ENCODE data around the gene ANKRD13B. TPM values are rescaled to one million over a fixed set of nuclear protein-coding genes. Genes with fewer than 3 reads are reported as not detected.

The ANKRD13B gene
- polyA plus RNA-seq, 2 of the 4 experiments (the other 2 are of a cell fraction): 4.5 to 17.8 TPM

DNA sequence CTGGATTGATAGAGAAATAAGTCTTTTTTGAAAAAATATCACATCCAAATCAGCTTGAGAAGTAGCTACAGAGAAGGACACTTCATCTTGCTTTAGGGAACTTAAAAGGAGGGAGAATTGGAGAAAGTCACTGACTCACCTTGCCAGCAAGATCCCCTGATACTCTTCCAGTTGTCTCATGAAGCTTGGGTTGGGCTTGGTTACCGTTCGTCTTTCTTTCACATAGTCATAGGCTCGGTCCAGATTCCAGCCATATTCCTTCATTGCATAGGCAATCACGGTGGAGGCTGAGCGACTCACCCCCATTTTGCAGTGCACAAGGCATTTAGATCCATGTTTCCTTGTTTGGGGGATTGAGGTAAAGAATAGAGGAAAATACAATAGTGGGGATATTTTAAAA is 55.1 kb downstream of the ANKRD13B start:
- no peak for FAIRE-seq
- TF ChIP-seq CHD4 (IDR thresholded peaks at IDR 0.05; ENCODE audit: borderline replicate concordance) (no peak), EHMT2 (IDR thresholded peaks at IDR 0.05; ENCODE audit: low read depth) (no peak), POLR2A (IDR thresholded peaks at IDR 0.05; ENCODE audit: low read length) (no peak), TP53 (CRISPR knock-in tag; IDR thresholded peaks at IDR 0.05) (no peak), HDAC2 (IDR thresholded peaks at IDR 0.05) (no peak), HOXA7 (CRISPR knock-in tag; IDR thresholded peaks at IDR 0.05) (no peak), SMC3 (IDR thresholded peaks at IDR 0.05) (no peak), SREBF2 (IDR thresholded peaks at IDR 0.05) (no peak), HES2 (IDR thresholded peaks at IDR 0.05) (no peak), MYC (IDR thresholded peaks at IDR 0.05; ENCODE audit: borderline replicate concordance, low read length) (no peak), TFCP2L1 (CRISPR knock-in tag; IDR thresholded peaks at IDR 0.05) (no peak), CEBPB (IDR thresholded peaks at IDR 0.05) (no peak), RFX5 (IDR thresholded peaks at IDR 0.05) (no peak), ZNF302 (CRISPR knock-in tag; IDR thresholded peaks at IDR 0.05) (no peak), NPAS2 (CRISPR knock-in tag; IDR thresholded peaks at IDR 0.05; ENCODE audit: borderline replicate concordance) (no peak), CBX8 (IDR thresholded peaks at IDR 0.05) (no peak), RARB (CRISPR knock-in tag; IDR thresholded peaks at IDR 0.05) (no peak), RNF2 (IDR thresholded peaks at IDR 0.05; ENCODE audit: borderline replicate concordance, low read depth) (no peak)
- TF ChIP-seq, protein P1, sequence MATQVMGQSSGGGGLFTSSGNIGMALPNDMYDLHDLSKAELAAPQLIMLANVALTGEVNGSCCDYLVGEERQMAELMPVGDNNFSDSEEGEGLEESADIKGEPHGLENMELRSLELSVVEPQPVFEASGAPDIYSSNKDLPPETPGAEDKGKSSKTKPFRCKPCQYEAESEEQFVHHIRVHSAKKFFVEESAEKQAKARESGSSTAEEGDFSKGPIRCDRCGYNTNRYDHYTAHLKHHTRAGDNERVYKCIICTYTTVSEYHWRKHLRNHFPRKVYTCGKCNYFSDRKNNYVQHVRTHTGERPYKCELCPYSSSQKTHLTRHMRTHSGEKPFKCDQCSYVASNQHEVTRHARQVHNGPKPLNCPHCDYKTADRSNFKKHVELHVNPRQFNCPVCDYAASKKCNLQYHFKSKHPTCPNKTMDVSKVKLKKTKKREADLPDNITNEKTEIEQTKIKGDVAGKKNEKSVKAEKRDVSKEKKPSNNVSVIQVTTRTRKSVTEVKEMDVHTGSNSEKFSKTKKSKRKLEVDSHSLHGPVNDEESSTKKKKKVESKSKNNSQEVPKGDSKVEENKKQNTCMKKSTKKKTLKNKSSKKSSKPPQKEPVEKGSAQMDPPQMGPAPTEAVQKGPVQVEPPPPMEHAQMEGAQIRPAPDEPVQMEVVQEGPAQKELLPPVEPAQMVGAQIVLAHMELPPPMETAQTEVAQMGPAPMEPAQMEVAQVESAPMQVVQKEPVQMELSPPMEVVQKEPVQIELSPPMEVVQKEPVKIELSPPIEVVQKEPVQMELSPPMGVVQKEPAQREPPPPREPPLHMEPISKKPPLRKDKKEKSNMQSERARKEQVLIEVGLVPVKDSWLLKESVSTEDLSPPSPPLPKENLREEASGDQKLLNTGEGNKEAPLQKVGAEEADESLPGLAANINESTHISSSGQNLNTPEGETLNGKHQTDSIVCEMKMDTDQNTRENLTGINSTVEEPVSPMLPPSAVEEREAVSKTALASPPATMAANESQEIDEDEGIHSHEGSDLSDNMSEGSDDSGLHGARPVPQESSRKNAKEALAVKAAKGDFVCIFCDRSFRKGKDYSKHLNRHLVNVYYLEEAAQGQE (IDR thresholded peaks at IDR 0.05): no peak
- TF ChIP-seq, protein P2, sequence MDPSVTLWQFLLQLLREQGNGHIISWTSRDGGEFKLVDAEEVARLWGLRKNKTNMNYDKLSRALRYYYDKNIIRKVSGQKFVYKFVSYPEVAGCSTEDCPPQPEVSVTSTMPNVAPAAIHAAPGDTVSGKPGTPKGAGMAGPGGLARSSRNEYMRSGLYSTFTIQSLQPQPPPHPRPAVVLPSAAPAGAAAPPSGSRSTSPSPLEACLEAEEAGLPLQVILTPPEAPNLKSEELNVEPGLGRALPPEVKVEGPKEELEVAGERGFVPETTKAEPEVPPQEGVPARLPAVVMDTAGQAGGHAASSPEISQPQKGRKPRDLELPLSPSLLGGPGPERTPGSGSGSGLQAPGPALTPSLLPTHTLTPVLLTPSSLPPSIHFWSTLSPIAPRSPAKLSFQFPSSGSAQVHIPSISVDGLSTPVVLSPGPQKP (IDR thresholded peaks at IDR 0.05; ENCODE audit: low read depth, low read length): no peak
- H3K4me2 ChIP-seq: no peak overlapping the region
- ATAC-seq: no peak
- H3K4me1 ChIP-seq: peaks cover 5% of the 10 kb centered on the region; the same call in 2 of the 3 replicates
- WGBS (ENCODE audit: missing lambda C conversion rate): 95% methylated on average over 5 of the region's 5 CpGs
- CTCF ChIA-PET: interaction anchor here (0.9 to 3.3 kb wide), 6 partner anchors 9 to 283 kb away, joined by 3 to 22 read pairs (median 3); no protein-coding TSS in a partner anchor
- H3K27ac ChIP-seq: no peak overlapping the region
- H3K9me3 ChIP-seq: no peaks in the 10 kb centered on the region
- DNase-seq (ENCODE audit: low read depth in 1 of 2, low spot score in 1 of 2): no peak
- POLR2A ChIA-PET: no interaction called here
- H3K4me3 ChIP-seq: no peak overlapping the region

DNA sequence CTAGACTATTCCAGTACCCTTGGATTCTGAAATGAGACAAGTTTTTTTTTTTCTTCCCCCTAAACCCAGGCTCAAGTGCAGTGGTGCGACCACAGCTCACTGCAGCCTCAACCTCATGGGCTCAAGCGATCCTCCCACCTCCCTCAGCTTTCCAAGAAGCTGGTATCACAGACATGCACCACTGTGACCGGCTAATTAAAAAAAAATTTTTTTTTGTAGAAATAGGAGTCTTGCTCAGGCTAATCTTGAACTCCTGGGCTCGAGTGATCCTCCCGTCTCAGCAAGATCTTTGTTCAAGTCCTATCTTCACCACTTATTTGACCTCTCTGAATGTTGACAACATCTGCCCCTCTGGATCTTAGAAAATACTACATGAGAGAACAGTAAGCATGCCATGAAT is 56.4 kb downstream of the ANKRD13B start:
- POLR2A ChIA-PET: no interaction called here
- CTCF ChIA-PET: interaction anchor here (1.2 to 3.5 kb wide), 4 partner anchors 10 to 444 kb away, joined by 3 to 22 read pairs (median 7); no protein-coding TSS in a partner anchor
- Histone ChIP-seq H3K4me1 (no peaks in the 10 kb centered on the region), H3K27ac (no peak overlapping the region), H3K9me3 (no peaks in the 10 kb centered on the region), H3K4me3 (no peak overlapping the region), H3K4me2 (no peak overlapping the region)
- ATAC-seq (no peak), DNase-seq (ENCODE audit: low read depth in 1 of 2, low spot score in 1 of 2) (no peak), FAIRE-seq (no peak)
- TF ChIP-seq CEBPB (IDR thresholded peaks at IDR 0.05): no peak
- no peak for TF ChIP-seq SMC3 (IDR thresholded peaks at IDR 0.05)
- TF ChIP-seq NFE2L2 (conservative IDR thresholded peaks at IDR 0.05; ENCODE audit: low read length): no peak
- TF ChIP-seq FOXS1 (CRISPR knock-in tag; IDR thresholded peaks at IDR 0.05): no peak
- no peak for TF ChIP-seq JUN (IDR thresholded peaks at IDR 0.05)
- WGBS (ENCODE audit: missing lambda C conversion rate): 91% methylated on average over 5 of the region's 5 CpGs
